Activated B cell treated with CpG ODN at 0.5 μM for 24 hours (primary cell): ENCODE data around the gene KIF2A. TPM values are rescaled to one million over a fixed set of nuclear protein-coding genes. Genes with fewer than 3 reads are reported as not detected.

Experiments
- ATAC-seq: fragments of 200-7000 bp; cut with Tn5 transposase; one replicate; pipeline ENCODE4 v1.10.0; 2021; ENCODE audit warnings: low read depth, mild to moderate bottlenecking, moderate library complexity
- CTCF ChIA-PET: fragments of 350-600 bp; sonication (Branson Sonifier 250); formaldehyde crosslinking; loops from one replicate; lab custom pipeline; 2021; ENCODE audit warnings: antibody characterized with exemption; lab: Charles Lee
- POLR2A ChIA-PET: fragments of 350-600 bp; sonication (Branson Sonifier 250); formaldehyde crosslinking; loops from one replicate; lab custom pipeline; 2021; ENCODE audit warnings: antibody characterized with exemption; lab: Charles Lee
- DNase-seq: peaks from one replicate; pipeline ENCODE4 v3.0.0; 2022
- H3K27ac Mint-ChIP-seq: one replicate; pipeline ENCODE4 v1.8.0; 2020; ENCODE audit warnings: mixed read lengths
- H3K27me3 Mint-ChIP-seq: one replicate; pipeline ENCODE4 v1.8.0; 2021; ENCODE audit warnings: mixed read lengths
- H3K36me3 Mint-ChIP-seq: one replicate; pipeline ENCODE4 v1.8.0; 2021; ENCODE audit warnings: low read depth, mixed read lengths
- H3K4me1 Mint-ChIP-seq: one replicate; pipeline ENCODE4 v1.8.0; 2021; ENCODE audit warnings: mixed read lengths
- H3K4me3 Mint-ChIP-seq: one replicate; pipeline ENCODE4 v1.8.0; 2020; ENCODE audit warnings: mild to moderate bottlenecking, mixed read lengths
- H3K9me3 Mint-ChIP-seq: one replicate; pipeline ENCODE4 v1.8.0; 2020; ENCODE audit warnings: mixed read lengths
- CTCF ChIP-seq: fragments of 200-600 bp; IDR thresholded peaks from one replicate; pipeline ENCODE4 v1.8.0; 2022; ENCODE audit warnings: antibody characterized with exemption, mild to moderate bottlenecking
- intact Hi-C: fragments of 100-400 bp; cut with micrococcal nuclease; formaldehyde crosslinking; loops from one replicate; pipeline ENCODE4 v1.15.1; 2024
- total RNA-seq: library from RNA; stranded (reverse); gene quantifications from 2 replicates; pipeline ENCODE4 v1.2.3, GENCODE V29; 2022

Gene KIF2A
- total RNA-seq, 1 donor from 2014 or later: 45.9 TPM

- Mint-ChIP-seq H3K27ac (no peak overlapping the region), H3K27me3 (no peaks in the 10 kb centered on the region), H3K4me1 (peaks cover 55% of the 10 kb centered on the region), H3K4me3 (no peak overlapping the region), H3K9me3 (no peaks in the 10 kb centered on the region), H3K36me3 (peaks cover 22% of the 10 kb centered on the region)
- DNase-seq (no peak), ATAC-seq (no peak)
- CTCF ChIA-PET: no interaction called here
- intact Hi-C loops: no loop called here
- POLR2A ChIA-PET: interaction anchor here (0.7 to 1.1 kb wide), 2 partner anchors 22 to 26 kb away, joined by 3 read pairs; partner anchors contain the start of gene KIF2A
- no peak for TF ChIP-seq CTCF
Measured at GRCh38 chr5:62331921-62332320, 25.9 kb downstream of the KIF2A start.

- DNase-seq: no peak
- no peak for TF ChIP-seq CTCF
- no peaks in the 10 kb centered on the region for H3K27me3 Mint-ChIP-seq
- ChIA-PET POLR2A (no interaction called here), CTCF (no interaction called here)
- peaks cover 43% of the 10 kb centered on the region for H3K4me1 Mint-ChIP-seq
- no peak overlapping the region for H3K4me3 Mint-ChIP-seq
- ATAC-seq: no peak
- H3K36me3 Mint-ChIP-seq: peaks cover 22% of the 10 kb centered on the region
- no peak overlapping the region for H3K27ac Mint-ChIP-seq
- intact Hi-C loops: no loop called here
- H3K9me3 Mint-ChIP-seq: no peaks in the 10 kb centered on the region
Measured at GRCh38 chr5:62333250-62333794, 27.3 kb downstream of the KIF2A start.

- H3K9me3 Mint-ChIP-seq: no peaks in the 10 kb centered on the region
- peaks cover 36% of the 10 kb centered on the region for H3K4me1 Mint-ChIP-seq
- no peaks in the 10 kb centered on the region for H3K27me3 Mint-ChIP-seq
- ATAC-seq: no peak
- no peak for DNase-seq
- intact Hi-C loops: no loop called here
- CTCF ChIA-PET: no interaction called here
- no peak overlapping the region for H3K27ac Mint-ChIP-seq
- TF ChIP-seq CTCF: no peak
- POLR2A ChIA-PET: no interaction called here
- peaks cover 22% of the 10 kb centered on the region for H3K36me3 Mint-ChIP-seq
- H3K4me3 Mint-ChIP-seq: no peak overlapping the region
Measured at GRCh38 chr5:62334082-62334481, 28.1 kb downstream of the KIF2A start.

- no peak for DNase-seq
- ATAC-seq: no peak
- H3K9me3 Mint-ChIP-seq: no peaks in the 10 kb centered on the region
- intact Hi-C loops: loop anchor here (2.0 kb wide), 1 partner anchor 34 kb away; the partner anchor contains the start of gene KIF2A
- H3K4me3 Mint-ChIP-seq: no peak overlapping the region
- H3K27ac Mint-ChIP-seq: no peak overlapping the region
- H3K4me1 Mint-ChIP-seq: peaks cover 35% of the 10 kb centered on the region
- H3K36me3 Mint-ChIP-seq: peaks cover 8% of the 10 kb centered on the region
- no peak for TF ChIP-seq CTCF
- no peaks in the 10 kb centered on the region for H3K27me3 Mint-ChIP-seq
- POLR2A ChIA-PET: no interaction called here
- CTCF ChIA-PET: no interaction called here
Measured at GRCh38 chr5:62340392-62340791, 34.4 kb downstream of the KIF2A start.

- H3K4me3 Mint-ChIP-seq: no peak overlapping the region
- intact Hi-C loops: loop anchor here (2.0 kb wide), 1 partner anchor 34 kb away; the partner anchor contains the start of gene KIF2A
- DNase-seq (no peak), ATAC-seq (no peak)
- POLR2A ChIA-PET: no interaction called here
- no peak overlapping the region for H3K27ac Mint-ChIP-seq
- CTCF ChIA-PET: interaction anchor here (1.2 kb wide), 1 partner anchor 64 kb away, joined by 3 read pairs; no protein-coding TSS in a partner anchor
- H3K4me1 Mint-ChIP-seq: peaks cover 33% of the 10 kb centered on the region
- no peak for TF ChIP-seq CTCF
- no peaks in the 10 kb centered on the region for H3K9me3 Mint-ChIP-seq
- H3K27me3 Mint-ChIP-seq: no peaks in the 10 kb centered on the region
- H3K36me3 Mint-ChIP-seq: peaks cover 6% of the 10 kb centered on the region
Measured at GRCh38 chr5:62340979-62341378, 35.0 kb downstream of the KIF2A start.
